Stimulated activated CD4-positive, alpha-beta T cell treated with anti-CD3 and anti-CD28 coated beads, Interleukin-4, amount 100 ng/mL, for 24 hours (primary cell): ENCODE results near the gene RSAD2.
"Not testable (repeated sequence)": the region's sequence is repeated elsewhere in the genome, so short reads cannot be mapped to it uniquely, and the experiment has no call there.

ENCODE experiments used
- DNase-seq: peaks from one replicate; pipeline ENCODE4 v3.0.0-alpha.2; 2020

Gene RSAD2

DNA sequence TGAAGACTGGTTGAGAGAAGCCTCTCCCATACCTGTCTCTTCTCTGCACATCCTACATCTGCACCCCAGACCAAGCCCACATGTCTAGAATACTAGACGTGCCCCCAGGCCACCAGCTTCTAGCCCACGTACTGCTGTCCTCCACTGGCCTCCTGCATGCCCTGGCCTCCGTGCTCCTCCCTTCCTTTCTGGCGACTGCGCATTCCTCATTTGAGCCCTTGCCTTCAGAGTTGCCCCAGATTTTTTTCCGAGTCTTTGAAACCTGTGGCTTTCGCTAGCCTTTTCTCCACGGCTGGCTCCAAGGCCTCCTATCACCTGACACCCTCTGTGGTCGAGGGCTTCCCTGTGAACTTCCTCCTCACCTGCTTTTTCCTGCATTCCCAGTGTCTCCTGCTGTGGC lies 50.9 kb downstream of the RSAD2 start:
- DNase-seq = no peak

DNA sequence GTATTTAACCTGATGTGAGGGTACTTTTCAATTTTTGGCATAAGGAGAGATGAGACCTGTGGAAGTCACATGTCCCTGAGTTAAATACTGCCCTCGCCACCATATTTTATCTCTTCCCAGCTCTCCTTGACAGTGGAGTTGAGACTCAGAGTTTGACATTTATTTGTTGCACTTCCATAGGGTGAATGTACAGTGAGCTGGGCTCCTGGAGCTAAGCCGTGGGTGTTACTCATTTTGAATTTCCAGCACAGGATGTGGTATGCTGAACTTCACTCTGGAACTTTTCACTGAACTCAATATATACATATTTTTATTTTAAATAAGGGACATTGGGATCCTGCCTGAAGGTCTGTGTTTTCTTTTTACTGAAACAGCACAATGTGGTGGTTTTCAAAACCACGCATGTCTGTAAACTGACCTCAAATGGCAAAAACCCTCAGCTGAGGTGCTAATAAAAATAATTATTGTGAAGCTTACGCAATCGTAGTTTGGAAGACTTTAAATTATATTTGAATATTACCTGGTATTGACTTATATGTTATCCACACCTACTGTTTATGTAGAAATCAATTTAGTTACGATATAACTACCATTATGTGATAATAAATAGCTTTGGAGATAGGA lies 51.7 kb downstream of the RSAD2 start:
- no peak for DNase-seq

DNA sequence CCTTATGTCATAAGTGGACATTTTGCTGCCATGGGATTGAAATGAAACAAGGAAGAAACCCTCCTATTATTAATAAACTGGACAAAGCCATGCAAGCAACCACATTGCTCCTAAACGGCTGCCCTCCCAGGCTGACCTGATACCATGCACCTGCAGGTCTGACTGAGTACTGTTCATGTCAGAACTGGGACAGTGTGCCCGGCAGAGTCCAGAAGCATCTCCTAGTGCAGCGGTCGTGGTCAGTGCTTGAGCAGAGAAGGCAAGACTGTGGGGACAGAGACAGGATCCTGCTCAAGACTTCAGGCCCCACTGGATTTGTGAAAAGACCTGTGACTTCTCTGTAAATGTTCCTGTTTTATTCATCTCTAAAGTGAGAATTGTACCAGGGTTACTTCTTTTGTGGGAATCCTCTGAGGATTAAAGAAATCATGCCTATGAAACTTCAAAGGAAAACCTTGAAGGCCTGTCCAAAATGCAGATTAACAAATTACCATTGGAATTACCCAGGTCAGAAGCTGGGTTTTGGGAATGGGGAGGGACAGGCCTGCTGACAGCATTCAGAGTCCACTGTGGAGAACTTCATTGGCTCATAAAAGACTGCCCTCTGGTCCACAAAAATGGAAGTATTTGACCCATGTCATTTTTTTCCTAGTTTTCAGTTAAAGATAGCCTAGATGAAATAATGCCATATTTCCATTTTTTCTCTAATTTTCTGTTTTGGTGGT lies 53.5 kb downstream of the RSAD2 start:
- no peak for DNase-seq

DNA sequence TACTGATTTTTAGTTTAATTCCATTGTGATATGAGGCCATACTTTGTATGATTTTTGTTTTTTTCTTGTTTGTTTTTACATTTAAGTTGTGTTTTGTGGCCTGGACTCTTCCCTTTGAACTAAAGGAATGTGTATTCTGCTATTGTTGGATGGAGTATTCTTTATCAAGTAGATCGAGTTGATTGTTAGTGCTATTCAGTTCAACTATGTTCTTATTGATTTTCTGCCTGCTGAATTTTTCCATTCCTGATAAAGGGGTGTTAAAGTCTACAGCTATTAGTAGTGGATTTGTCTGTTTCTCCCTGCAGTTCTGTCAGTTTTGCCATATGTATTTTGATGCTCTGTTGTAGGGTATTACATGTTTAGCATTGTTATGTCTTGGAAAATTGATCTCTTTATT lies 54.2 kb downstream of the RSAD2 start:
- no peak for DNase-seq

DNA sequence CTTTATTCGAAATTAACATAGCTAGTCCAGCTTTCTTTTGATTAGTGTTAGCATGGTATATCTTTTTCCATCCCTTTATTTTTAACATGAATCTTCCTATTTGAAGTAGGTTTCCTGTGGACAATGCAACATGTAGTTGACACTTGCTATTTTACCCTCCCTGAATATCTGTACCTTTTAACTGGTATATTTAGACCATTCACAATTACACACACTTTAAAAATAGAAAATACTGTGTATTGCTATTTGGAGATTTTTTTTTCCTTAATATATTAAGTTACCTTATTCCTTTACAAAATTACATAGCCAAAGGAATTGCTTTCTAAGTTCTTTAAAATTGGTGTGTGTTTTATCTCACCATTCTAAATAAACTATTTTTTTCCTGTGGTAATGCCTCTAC lies 54.6 kb downstream of the RSAD2 start:
- DNase-seq = no peak

DNA sequence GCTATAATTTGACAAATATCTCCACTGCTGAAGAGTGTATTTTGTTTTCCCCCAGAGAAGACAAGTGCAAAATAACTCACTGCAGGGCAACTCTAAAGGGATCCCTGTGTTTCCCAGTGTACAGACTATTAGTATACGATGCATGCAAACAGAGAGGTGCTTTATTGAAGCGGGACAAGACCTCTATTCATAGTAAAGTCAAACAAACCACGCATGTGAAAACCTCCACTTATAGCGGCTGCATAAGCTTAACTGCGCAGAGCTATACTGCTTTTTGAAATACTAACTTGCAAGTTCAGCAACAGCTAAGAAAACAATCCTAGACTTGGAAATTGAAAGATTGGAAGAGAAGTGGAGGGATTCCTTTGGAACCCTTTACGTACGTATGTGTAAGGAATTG lies 55.3 kb downstream of the RSAD2 start:
- DNase-seq = no peak

DNA sequence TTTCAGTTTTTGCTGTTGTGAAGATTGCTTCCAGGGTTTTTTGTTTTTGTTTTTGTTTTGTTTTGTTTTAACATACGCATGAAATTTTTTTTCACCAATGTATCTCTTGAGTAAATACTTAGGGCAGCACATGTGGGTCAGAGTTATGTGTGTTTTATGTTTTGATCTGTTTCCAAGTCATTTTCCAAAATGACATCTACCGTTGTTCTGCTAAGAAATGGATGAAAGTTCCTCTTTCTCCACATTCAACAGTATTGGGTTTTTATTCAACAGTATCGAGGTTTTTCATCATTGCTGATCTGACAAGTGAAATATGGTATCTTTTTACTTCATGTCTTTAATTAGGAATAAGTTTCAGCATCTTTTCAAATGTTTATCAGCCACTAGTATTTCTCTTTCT lies 56.3 kb downstream of the RSAD2 start:
- DNase-seq = no peak

DNA sequence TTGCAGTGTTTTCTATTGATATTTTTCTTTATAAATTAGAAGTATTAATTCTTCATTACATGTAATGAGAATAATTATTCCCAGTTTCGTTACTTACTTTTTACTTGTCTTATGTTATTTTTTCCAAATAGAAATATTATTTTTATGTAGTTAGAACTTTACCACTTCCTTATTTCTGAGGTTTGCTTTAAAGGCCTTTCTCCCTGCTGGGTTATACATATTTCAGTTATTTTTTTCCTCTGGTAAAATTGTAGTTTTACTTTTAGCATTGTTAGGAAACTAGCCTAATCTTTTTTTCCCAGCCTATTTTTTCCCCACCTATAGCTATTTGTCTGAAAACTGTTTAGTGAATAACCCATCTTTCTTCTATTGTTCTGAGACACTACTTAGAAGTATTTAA lies 56.8 kb downstream of the RSAD2 start:
- no peak for DNase-seq

DNA sequence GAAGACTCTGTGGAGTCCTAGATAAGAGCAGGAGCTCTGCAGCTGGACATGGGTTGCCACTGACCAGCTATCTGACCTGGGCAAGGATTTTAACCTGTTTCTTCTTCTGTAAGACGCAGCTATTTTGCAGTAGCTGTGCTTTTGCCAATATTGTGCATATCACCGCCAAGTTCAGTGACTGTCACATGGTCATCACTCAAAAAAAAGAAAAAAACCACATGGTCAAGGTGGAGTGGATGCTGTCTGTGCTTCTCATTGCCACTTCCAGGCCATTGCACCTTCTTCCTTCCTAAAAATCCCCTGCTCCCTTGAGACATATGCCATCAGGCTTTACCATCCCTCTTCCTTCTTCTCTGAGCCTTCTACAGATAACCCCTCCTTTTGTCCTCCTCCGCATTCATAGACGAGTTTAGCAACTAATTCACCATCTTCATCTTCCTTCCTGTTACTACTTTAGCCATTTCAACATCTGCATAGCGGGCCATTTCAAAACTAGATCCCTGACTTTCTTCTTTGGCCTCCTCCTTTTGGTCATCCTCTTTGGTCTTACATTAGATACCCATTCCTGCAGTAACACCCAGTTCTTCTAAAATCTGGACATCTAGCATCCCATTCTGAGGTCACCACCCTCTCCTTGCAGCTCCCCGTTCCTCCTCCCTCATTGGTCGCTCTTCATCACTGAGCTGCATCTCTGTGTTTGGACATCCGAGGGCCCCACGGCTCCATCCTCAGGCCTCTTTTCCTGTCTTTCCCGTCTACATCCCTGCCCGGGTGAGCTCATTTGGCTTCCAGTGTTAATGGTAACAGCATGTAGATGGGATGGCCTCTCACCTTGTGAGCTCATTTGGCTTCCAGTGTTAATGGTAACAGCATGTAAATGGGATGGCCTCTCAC lies 57.4 kb downstream of the RSAD2 start:
- DNase-seq = no peak

DNA sequence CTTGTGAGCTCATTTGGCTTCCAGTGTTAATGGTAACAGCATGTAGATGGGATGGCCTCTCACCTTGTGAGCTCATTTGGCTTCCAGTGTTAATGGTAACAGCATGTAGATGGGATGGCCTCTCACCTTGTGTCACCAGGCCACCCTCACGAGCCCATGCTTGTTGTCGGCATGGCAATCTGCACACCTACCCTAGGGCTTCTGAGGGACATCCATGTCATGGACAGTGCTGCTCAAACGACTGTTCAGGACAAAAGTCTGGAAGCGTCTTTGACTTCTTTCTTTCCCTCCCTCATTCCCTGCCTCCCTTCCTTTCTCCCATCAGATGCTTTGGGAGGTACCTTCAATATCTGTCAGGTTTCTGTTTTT lies 58.1 kb downstream of the RSAD2 start:
- not testable (repeated sequence) for DNase-seq

DNA sequence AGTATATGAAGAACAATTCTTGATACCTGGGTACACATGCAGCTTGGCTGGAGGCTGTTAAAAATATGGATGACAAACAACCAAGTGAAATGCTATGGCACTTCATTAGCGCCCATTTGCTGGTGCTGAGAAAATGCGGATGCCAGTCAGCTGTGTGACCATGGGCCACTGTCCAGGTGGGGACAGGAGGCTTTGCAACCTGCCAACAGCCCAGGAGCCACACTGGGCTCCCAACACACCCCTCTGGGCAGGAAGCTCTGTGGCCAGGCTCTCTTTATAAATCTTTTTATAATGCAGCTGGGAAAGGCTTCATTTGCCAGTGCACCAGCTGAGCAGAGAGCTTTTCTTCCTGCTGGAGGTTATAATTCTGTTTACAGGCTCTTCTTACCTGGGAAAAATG lies 59.6 kb downstream of the RSAD2 start:
- no peak for DNase-seq

DNA sequence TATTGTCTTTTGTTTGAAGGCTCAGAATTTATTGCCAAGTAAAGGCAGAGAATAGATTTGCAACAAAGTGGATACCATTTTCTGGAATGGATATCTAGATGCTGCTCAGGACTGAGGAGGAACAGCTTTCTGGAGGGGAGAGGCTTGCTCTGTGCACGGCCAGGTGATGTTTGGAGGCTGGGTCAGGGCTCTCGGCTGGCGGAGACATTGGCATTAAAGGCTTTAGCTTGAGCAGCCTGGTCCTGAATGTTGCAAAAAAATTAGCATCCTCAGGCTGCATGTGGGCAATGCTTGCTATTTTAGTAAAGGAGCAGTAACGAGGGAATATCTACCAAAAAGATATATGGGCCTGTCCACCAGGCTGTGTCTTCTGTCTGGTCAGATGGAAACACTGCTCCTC lies 60.0 kb downstream of the RSAD2 start:
- DNase-seq = no peak

DNA sequence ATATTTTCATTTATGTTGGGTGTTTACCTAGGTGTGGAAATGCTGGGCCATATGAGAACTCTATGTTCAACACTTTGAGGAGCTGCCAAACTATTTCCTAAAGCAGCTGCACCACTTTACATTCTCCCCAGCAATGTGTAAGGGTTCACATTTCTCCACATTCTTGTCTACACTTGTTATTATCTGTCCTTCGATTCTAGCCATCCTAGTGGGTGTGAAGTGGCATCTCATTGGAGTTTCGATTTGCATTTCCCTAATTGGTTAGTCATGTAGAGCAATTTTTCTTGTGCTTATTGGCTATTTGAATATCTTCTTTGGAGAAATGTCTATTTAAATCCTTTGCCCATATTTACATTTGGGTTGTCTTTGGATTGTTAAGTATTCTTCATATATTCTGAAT lies 61.5 kb downstream of the RSAD2 start:
- no peak for DNase-seq

DNA sequence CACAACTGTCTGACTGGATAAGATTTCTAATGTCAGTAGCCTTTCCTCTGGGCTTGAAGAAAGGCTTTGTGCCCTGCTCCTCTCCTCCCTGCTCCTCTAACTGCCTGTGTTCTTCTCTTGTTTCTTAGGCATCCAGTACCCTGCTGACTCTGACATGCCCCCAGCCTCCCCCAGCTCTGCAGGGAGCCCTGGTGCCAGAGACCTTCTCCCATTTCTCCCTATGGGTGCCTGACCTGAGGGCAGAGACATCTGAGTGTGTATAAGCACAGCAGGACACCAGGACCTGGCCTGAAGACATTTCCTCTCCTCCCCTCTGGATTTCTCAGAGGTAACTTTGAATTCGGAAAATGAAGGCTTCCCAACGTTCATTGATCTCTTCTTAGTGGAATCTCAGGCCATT lies 63.2 kb downstream of the RSAD2 start:
- no peak for DNase-seq

DNA sequence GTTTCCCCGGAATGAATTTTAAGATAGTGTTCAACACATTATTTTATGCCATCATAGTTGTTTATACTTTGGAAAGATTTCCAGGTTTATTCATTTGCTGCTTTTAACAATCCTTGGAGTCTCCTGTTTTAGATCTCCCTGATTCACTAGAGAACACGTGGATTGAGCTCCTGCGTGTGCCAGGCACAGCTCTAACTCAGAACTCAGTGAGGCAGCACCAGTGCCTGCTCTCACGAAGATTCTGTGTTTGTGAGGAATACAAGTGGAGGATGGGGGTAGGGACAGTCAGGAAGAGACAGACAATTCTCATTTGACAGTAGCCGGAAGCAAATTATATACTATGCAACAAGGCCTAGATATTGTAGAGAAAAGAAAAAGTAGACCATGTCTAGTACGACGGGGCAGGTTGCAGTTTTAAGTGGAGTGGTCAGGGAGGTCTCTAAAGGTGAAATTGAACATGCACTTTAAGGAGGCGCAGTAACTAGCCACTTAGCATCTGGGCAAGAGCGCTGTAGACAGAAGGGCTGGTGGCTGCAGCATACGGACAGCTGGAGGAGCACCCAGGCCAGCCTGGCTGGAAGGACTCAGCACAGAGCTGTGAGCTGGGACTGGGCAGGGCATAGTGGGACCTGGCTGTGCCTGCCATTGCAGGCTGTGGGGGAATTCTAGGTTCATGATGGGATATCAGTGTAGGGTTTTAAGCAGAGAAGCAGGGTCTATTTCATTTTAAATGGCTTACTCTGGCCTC lies 63.9 kb downstream of the RSAD2 start:
- DNase-seq = no peak

DNA sequence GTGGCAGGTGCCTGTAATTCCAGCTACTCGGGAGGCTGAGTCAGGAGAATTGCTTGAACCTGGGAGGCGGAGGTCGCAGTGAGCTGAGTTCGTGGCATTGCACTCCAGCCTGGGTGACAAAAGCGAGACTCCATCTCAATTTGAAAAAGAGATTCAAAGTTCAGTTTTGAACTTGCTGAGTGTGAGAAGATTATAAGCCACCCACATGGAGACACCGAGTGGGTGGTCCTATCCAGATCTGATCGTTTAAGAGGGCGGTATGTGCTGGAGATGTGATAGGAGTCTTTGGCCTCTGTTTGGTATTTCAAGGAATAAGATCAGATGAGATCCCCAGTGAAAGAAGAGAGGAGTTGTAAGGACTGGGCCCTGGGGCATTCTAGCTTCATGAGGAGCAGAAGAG lies 65.3 kb downstream of the RSAD2 start:
- DNase-seq = no peak

DNA sequence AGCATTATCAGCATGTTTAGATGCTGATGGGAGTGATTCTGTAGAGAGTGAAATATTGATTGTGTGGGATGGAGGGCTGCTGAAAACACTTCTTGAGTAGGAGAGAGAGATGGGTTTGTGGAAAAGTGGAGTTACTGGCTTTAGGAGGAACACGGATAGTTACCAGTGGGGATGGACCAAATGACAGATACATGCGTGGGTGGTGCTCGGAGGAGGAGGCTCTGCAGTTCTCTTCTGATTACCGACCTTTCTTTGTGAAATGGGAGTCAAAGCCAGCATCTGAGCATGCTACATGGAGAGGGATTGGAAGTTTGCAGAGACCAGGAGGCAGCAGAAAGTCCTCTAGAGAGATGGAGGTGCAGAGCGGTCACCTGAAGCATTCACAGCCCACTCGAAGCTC lies 65.9 kb downstream of the RSAD2 start:
- DNase-seq = no peak

DNA sequence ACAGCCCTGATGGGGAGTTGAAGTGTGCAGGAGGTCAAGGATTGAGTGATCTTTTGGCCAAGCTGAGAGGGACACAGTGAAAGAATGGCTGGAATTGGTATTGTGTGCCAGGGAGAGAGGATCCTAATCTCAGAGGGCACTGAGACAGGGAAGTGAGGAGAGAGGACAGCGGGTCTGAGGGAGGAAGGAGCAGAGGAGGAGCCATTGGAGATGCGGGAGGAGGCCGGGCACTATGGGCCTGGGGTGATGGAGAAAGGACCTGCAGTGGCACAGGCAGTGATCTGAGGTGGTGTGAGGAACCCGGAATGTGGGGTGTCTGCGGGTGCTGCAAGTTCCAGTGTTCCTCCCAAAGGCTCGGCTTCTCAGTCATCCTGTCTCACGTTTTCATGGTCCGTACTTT lies 66.4 kb downstream of the RSAD2 start:
- no peak for DNase-seq

DNA sequence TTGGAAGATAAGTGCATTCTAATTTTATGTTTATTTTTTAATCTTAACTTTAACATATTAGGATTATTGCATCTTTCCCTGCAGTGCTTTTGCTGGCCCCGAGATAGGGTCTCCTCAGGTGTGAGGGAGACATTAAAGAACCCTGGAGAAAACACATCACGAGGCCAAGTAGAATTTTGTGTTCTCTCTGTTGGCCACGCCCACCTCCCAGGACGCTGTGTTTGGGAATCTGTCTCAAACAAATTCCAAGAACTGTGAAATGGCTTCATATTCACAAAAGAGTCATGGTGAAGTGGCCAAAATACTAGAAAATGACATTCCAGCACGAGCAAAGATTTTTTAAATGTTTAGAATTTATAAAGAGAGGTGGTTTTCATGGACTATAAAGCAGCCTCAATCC lies 67.0 kb downstream of the RSAD2 start:
- DNase-seq = no peak

DNA sequence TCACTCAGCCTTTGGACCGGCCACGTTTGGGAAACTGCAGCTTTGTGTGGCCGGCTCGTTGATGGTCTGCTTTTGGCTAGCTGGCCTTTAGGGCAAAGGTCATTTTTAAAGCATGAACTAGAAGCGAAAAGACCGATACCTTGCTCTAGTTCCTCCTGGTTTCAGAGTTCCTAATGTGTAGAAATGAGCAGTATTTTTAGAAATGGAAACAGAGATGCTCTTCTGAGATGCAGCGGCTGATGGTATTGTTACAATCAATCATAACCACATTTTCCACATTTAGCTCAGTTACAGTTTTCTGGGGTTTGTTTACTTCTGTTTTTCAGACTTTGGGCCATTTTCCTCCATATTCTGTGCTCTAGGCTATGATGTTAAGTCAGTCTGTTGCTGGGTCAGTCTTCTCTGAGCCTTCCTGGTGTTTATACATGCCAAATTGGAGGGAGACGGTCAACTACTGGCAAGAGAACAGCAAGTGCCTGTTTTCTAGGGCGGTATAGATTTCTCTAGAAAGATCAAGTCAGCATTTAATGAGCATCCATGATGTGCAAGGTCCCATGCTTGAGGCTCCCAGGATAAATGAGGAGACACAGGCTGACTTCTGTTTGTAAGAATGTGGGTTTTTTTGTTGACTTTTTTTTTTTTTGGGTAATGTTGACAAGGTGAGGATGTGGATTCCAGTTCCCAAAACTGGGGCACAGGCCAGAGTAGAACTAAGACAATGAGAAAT lies 67.7 kb downstream of the RSAD2 start:
- DNase-seq = no peak

DNA sequence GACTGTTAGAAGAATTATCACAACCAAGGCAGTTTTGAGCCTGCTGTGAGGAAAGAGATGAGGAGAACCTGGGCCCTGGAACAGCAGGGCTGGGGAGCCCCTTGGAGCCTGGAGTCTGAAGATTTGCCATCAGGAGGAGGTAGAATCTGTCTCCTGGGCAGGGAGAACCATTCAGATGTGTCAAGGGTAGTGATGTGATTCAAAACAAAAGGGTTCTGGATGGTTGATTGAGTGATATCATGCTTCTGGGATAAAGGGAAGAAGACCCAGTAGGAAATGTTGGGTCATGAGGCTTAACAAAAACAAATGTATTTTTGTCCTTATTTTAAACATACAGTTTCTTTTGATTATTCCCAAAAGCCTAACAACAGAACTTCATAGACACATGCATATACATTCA lies 68.2 kb downstream of the RSAD2 start:
- DNase-seq = no peak

DNA sequence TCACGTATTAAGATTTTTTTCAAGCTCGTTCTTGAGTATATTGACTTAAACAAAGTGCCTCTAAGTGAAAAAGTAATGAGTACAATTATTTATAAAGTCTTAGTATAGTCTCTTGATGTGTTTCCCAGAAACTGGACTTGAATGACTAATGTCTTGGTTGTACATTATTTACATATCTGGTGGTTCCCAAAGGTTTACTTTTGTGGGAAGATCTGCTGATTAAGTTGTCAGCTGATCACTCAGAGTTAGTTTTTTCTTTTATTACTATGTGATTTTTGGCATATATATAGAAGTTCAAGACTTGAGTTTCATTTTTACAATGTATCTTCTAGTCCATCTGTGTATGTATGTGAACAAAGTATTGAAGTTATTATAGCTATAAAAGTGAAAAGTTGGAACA lies 69.1 kb downstream of the RSAD2 start:
- no peak for DNase-seq
